ES-I3 (cell line): ENCODE measurements around the gene PER3.

Experiments used
- H3K36me3 ChIP-seq: 2 replicates; pipeline ENCODE4 v1.6.1; 2013; ENCODE audit warnings: mild to moderate bottlenecking, low read length, control low read depth, moderate library complexity; ENCODE audit not compliant: insufficient read depth
- H3K4me1 ChIP-seq: 2 replicates; pipeline ENCODE4 v1.6.1; 2013; ENCODE audit warnings: mild to moderate bottlenecking, control low read depth, low read length; ENCODE audit not compliant: insufficient read depth
- H3K9ac ChIP-seq: 2 replicates; pipeline ENCODE4 v1.6.1; 2013; ENCODE audit warnings: low read depth, mild to moderate bottlenecking, low read length, moderate library complexity
- H3K9me3 ChIP-seq: 2 replicates; pipeline ENCODE4 v1.6.1; 2013; ENCODE audit warnings: mild to moderate bottlenecking, low read length, moderate library complexity; ENCODE audit not compliant: control insufficient read depth, insufficient read depth

Gene PER3

DNA sequence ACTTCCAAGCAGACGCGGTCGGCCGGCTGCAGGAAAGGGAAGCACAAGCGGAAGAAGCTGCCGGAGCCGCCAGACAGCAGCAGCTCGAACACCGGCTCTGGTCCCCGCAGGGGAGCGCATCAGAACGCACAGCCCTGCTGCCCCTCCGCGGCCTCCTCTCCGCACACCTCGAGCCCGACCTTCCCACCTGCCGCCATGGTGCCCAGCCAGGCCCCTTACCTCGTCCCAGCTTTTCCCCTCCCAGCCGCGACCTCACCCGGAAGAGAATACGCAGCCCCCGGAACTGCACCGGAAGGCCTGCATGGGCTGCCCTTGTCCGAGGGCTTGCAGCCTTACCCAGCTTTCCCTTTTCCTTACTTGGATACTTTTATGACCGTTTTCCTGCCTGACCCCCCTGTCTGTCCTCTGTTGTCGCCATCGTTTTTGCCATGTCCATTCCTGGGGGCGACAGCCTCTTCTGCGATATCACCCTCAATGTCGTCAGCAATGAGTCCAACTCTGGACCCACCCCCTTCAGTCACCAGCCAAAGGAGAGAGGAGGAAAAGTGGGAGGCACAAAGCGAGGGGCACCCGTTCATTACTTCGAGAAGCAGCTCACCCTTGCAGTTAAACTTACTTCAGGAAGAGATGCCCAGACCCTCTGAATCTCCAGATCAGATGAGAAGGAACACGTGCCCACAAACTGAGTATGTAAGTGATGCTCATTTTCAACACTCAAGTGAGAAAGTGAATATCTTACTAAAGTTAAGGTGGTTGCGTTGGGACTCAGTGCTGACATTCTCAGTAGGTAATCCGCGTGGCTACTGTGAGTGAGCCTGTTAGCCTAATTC, 43.2 kb downstream of the PER3 start:
- H3K4me1 ChIP-seq = no peaks in the 10 kb centered on the region
- H3K36me3 ChIP-seq = no peaks in the 10 kb centered on the region; the same call in 1 of the 2 replicates
- H3K9ac ChIP-seq = no peak overlapping the region
- H3K9me3 ChIP-seq = no peaks in the 10 kb centered on the region

GRCh38 chr1:7831458-7831857, 47.4 kb downstream of the PER3 start:
- no peaks in the 10 kb centered on the region for H3K4me1 ChIP-seq
- H3K9ac ChIP-seq = no peak overlapping the region
- H3K9me3 ChIP-seq = no peaks in the 10 kb centered on the region
- no peaks in the 10 kb centered on the region for H3K36me3 ChIP-seq

GRCh38 chr1:7833035-7833434, 48.9 kb downstream of the PER3 start:
- H3K36me3 ChIP-seq = no peaks in the 10 kb centered on the region; the same call in 1 of the 2 replicates
- H3K9me3 ChIP-seq = peaks cover 6% of the 10 kb centered on the region; the same call in 1 of the 2 replicates
- no peak overlapping the region for H3K9ac ChIP-seq
- no peaks in the 10 kb centered on the region for H3K4me1 ChIP-seq

DNA sequence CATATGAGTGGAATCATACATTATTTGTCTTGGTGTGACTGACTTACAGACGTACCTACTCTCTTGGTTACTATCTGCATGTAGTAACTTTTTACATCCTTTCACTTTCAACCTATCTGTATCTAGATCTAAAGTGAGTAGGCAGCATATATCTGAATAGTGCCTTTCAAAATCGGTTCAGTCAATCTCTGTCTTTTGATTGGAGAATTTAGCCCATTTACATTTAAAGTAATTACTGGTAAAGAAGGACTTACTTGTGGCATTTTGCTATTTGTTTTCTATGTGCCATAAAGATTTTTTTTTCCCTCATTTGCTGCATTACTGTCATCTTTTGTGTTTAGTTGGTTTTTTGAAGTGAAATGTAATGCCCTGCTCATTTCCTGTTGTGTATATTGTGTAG, 54.6 kb downstream of the PER3 start:
- H3K9ac ChIP-seq = no peak overlapping the region
- no peaks in the 10 kb centered on the region; the same call in 1 of the 2 replicates for H3K36me3 ChIP-seq

DNA sequence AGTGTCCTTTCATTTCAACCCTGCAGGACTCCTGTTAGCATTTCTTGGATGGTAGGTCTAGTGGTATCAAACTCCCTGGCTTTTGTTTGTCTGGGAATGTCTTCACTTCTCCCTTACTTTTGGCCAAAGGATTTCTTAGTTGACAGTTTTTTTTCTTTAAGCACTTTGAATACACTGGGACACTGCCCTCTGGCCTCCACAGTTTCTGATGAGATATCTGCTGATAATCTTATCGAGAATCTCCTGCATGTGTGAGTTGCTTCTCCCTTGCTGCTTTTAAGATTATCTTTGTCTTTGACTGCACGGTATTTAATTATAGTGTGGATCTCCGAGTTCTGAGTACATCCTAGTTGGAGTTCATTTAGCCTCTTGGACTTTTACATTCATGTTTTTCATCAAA, 55.4 kb downstream of the PER3 start:
- Histone ChIP-seq H3K4me1 (no peaks in the 10 kb centered on the region), H3K9me3 (peaks cover 14% of the 10 kb centered on the region; the same call in 1 of the 2 replicates), H3K9ac (no peak overlapping the region), H3K36me3 (no peaks in the 10 kb centered on the region; the same call in 1 of the 2 replicates)

More for the DNA sequence above, 54.6 kb downstream of the PER3 start:
- no peaks in the 10 kb centered on the region for H3K4me1 ChIP-seq
- H3K9me3 ChIP-seq = peaks cover 14% of the 10 kb centered on the region; the same call in 1 of the 2 replicates

GRCh38 chr1:7842517-7842916, 58.4 kb downstream of the PER3 start:
- H3K4me1 ChIP-seq = no peaks in the 10 kb centered on the region
- no peak overlapping the region for H3K9ac ChIP-seq
- no peaks in the 10 kb centered on the region; the same call in 1 of the 2 replicates for H3K36me3 ChIP-seq
- H3K9me3 ChIP-seq = peaks cover 12% of the 10 kb centered on the region; the same call in 1 of the 2 replicates

DNA sequence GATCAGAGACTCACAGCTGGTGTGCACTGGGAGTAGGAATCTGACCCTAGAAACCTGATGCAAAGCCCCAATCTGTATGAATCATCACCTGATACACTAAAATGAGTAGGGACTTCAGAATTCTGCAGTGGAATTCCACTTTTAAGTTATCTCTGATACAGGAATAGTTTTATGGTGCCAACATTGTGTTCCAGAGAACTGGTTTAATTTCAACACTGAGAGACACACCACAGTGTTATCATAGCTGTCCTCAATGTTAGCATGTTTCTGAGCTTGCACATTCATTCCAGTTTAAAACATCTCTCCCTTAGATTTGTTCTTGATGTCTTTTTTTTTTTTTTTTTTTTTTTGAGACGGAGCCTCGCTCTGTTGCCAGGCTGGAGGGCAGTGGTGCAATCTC, 61.7 kb downstream of the PER3 start:
- H3K4me1 ChIP-seq = no peaks in the 10 kb centered on the region
- no peaks in the 10 kb centered on the region for H3K36me3 ChIP-seq
- H3K9ac ChIP-seq = no peak overlapping the region
- H3K9me3 ChIP-seq = no peaks in the 10 kb centered on the region

- Histone ChIP-seq H3K9ac (no peak overlapping the region), H3K9me3 (no peaks in the 10 kb centered on the region), H3K4me1 (no peaks in the 10 kb centered on the region), H3K36me3 (no peaks in the 10 kb centered on the region)
These were observed 62.6 kb downstream of the PER3 start for GRCh38 chr1:7846656-7847055.

- Histone ChIP-seq H3K9ac (no peak overlapping the region), H3K4me1 (no peaks in the 10 kb centered on the region), H3K9me3 (no peaks in the 10 kb centered on the region), H3K36me3 (no peaks in the 10 kb centered on the region)
These were observed 63.5 kb downstream of the PER3 start for GRCh38 chr1:7847599-7847998.

DNA sequence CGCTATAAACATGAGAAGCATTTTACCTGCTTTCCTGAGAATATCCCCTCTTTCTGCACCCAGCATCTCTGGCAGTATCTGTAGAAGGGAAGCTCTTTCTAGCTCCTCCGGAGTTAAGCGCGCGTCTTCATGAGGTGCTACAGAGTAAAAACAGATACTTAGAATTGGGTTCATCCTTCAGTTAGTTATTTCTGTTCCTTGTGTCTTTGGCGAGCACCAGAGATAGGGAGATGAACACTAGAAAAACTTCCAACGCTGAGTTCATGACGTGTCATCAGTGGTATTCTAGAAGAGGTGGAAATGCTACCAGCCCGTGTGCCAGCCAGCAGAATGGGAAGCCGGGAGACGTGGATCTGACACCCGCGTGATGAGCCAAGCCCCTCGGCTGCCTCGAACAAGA, 66.7 kb downstream of the PER3 start:
- Histone ChIP-seq H3K4me1 (no peaks in the 10 kb centered on the region; the same call in 1 of the 2 replicates), H3K9me3 (no peaks in the 10 kb centered on the region), H3K9ac (no peak overlapping the region), H3K36me3 (no peaks in the 10 kb centered on the region)

DNA sequence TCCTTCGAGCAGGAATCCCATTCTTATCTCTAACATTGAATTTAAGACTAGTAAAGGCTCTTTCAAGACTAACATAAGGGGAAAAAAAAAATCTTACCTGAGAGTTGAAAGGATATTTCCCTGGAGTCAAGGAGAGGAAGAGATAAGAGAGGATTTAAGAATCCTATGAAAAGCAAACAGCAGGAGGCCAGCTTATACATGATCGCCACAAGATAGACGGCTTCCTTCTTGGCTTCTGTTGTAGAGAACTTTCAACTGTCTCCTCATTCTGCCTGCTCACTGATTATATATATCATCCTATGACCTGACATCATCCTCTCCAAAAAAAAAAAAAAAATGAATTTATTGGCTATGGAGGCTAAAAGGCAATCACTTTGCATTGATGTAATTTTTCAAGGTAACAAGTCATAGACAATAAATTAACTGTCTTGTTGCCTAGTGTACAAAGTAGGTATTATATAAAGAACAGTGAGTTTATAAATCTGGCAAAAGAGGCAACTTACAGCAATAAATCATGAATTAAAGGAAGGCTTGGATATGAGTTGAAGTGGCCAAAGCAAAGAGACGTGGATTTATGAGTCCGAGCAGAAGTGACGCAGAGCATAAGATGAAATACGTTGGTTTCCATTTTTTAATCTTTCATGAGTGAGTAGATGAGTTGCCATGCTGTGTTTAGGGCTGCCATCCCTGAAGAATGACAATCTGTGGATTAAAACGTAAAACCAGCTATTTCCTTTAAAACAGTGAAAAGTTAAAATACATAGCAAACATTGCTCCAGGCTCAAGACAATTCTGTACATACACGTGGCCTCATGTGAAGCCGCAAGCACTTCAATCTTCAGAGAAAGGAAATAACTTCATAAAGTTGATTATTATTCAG, 69.0 kb downstream of the PER3 start, which contains the start of gene UTS2:
UTS2 (minus strand) TSS at position 262 of the 880 bp plus-strand sequence; CDS start at position 200, 62 bp downstream.
- H3K9me3 ChIP-seq = no peaks in the 10 kb centered on the region
- no peaks in the 10 kb centered on the region; the same call in none of the 2 replicates for H3K4me1 ChIP-seq
- H3K9ac ChIP-seq = no peak within 1 kb of the TSS
- no peaks in the 10 kb centered on the region for H3K36me3 ChIP-seq

GRCh38 chr1:7853684-7854026, 69.6 kb downstream of the PER3 start:
- Histone ChIP-seq H3K36me3 (no peaks in the 10 kb centered on the region), H3K9ac (no peak overlapping the region), H3K4me1 (no peaks in the 10 kb centered on the region; the same call in none of the 2 replicates), H3K9me3 (no peaks in the 10 kb centered on the region)

DNA sequence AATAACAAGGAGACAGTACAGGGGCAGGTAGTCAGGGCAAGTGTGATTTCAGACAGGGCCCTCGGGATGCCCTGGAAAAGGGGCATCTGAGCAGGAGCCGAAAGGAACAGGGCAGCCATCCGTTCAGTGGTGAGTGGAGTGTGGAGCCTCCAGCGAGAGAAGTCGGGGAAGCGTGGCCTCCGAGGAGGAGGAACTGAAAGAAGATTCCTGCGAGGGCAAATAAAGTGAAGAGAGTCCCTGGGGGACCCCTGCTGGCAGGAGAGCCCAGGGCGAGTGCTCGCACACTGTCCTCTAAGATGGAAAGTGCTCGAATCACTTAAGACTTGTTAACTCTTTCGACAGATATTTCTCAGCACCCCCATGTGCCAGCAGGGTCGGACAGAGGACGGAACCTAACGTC, 72.3 kb downstream of the PER3 start:
- no peaks in the 10 kb centered on the region for H3K9me3 ChIP-seq
- H3K9ac ChIP-seq = no peak overlapping the region; the same call in 1 of the 2 replicates

DNA sequence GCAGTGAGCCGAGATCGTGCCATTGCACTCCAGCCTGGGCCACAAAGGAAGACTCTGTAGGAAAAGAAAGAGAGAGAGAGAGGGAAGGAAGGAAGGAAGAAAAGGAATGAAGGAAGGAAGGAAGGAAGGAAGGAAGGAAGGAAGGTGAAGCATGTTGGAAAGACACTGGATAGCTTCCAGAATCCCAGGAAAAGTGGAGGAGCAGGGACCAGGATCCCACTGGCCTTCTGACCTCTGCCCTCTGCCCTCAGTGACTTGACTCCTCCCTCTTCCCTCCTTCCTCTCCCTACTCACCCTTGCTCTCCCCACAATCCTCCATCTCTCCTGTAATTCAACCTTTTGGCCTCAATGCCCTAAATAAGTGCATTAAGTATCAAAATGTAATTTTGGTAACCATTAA, 72.9 kb downstream of the PER3 start:
- H3K9ac ChIP-seq = no peak overlapping the region
- H3K9me3 ChIP-seq = no peaks in the 10 kb centered on the region
- no peaks in the 10 kb centered on the region; the same call in none of the 2 replicates for H3K4me1 ChIP-seq
- no peaks in the 10 kb centered on the region for H3K36me3 ChIP-seq

More for the DNA sequence above, 72.3 kb downstream of the PER3 start:
- Histone ChIP-seq H3K4me1 (no peaks in the 10 kb centered on the region; the same call in none of the 2 replicates), H3K36me3 (no peaks in the 10 kb centered on the region)
